Stimulated activated CD8-positive, alpha-beta memory T cell treated with anti-CD3 and anti-CD28 coated beads, Interleukin-4, amount 100 ng/mL, for 1 hour (primary cell): ENCODE data around the gene SPTBN2.
"Not testable (repeated sequence)": the region's sequence is repeated elsewhere in the genome, so short reads cannot be mapped to it uniquely, and the experiment has no call there.

ENCODE experiments used
- DNase-seq, 2 donors: peaks; one replicate each; pipeline ENCODE4 v3.0.0-alpha.2; 2020; ENCODE audit warnings: low read depth in 2 of 2, low spot score in 1 of 2

The SPTBN2 gene

DNA sequence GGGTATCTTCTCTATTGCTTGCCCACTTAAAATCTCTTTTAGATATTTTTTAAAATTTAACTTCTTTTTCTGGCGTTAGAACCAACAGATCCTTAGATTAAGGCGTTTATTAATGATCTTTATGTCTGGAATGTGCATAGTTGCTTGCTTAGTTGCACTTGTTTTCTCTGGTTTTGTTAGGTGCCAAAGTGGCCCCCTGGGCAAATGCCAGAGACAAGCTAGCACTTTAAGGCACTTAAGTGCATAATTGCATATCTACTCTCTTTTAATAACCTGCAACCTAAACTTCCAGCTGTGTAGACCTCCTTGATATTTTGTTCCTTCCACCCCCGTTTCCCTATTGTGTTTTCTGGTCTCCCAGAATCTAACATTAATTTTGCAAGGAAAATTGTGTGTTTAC, 87.2 kb downstream of the SPTBN2 start:
- DNase-seq: no peak

DNA sequence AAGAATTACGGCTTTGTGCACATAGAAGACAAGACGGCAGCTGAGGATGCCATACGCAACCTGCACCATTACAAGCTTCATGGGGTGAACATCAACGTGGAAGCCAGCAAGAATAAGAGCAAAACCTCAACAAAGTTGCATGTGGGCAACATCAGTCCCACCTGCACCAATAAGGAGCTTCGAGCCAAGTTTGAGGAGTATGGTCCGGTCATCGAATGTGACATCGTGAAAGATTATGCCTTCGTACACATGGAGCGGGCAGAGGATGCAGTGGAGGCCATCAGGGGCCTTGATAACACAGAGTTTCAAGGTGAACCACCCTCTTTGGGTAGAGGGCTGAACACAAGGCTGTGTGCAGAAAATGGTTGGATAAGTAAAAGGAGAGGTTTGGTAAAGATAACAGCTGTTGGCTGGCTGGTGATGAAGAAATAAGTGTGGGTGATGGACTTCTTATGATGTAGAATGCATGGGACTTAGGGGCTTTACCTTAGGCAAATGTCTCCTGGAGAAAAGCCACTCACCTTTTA, 89.1 kb downstream of the SPTBN2 start:
- not testable (repeated sequence) for DNase-seq

DNA sequence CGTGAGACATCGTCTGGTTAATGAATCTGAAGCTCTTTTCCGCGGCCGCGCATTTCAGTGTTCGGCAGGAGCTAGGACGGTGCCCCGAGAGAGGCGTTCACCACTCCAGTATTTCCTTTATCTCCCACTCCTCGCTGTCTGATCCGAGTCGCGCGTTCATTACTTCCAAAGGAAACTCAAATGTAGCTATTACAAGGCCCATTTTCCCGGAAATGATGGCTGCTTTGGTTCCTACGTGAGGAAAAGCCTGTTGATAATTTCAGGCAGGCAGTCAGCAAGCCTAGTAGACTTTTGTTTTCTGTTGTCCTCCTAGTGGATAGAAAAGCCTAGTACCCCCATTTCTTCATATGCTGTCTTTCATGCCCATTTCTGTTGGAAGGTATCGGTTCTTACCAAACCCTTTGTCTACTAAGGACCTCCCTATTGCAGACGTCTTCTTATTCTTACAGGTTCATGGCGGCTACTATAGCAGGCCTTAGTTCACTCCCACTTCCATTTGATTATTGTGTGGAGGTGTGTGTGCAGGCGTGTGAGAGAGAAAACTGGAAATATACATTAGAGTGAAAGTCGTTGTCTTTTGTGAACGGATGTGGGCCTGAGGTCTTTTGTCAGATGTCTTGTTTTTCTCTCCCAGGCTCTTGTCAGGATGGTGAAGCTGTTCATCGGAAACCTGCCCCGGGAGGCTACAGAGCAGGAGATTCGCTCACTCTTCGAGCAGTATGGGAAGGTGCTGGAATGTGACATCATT, 89.8 kb downstream of the SPTBN2 start:
- DNase-seq: no peak

DNA sequence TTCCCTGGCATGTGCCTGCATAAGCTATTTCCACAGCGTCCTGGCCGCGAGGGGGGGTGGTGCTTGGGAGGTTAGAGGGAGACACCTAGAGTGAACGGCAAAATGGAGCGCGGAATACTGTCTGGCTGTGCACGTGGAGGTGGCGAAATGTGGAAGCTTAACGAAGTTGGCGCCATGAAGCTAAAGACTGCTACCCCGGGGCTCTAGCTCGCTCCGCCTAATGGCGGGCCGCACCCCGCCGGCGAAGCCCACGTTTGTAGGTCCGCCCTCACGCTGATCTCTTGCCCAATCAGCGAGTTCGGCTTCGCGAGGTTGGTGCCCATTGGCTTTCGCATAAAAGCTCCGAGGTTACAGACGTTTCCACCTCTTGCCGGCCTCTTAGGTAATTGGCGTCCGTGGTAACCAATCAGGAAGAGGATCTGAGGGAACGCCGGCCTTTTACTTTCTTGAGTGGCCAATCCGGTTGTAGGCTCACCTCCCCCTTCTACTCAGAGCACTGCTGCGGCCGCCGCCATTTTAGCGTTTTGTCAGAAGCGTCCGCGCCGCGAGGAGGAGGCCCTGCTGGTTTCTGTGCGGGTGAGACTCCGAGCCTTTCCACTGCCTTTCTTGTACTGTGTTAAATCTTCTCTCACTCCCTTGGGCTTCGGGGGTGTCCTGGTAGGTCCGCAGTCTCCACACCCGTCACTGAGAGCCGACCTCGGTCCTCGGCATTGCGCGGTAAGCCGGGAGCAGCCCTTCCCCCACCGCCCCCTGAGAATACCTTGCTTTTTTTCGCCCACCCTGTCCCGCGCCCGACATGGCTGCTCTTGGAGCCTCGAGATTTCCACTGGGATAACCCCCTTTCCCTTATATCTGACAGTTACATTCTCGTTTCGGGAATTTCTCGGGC, 90.6 kb downstream of the SPTBN2 start, which contains the start of gene RBM4:
Gene RBM4, plus strand, starts transcription at position 527 of the 889 bp plus-strand sequence. CDS start 1,009 bp downstream, outside the sequence.
- DNase-seq: peak; percentile 87 to 93

DNA sequence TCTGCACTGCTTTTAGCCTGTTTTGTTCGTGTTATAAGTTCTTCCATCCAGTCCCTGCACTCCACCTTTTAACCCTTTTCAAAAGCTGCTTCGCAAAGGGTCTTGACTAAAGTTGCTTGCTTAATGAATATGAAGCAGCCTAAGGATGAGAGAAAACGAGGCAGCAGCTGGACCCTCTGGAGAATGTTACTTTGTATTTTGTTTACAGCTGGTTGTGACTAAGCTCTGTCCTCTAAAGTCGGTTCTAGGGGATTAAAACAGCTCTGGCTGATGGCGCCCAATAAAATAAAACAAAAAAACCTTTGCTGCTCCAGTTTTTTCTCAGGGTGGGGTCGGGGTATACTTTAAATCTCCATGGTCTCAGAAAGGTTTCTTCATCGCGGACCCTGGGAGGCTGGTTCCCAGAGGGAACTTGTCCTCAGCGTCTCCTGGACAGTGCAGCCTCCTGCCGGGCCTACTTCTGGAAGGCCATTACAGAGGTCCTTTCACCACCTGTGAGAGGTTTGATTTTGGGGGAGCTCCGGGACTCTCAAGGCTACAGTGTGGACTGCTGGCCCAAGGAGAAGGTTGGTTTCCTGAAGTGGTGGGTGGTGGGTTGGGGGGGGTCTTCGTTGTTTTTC, 91.3 kb downstream of the SPTBN2 start:
- DNase-seq: no peak

DNA sequence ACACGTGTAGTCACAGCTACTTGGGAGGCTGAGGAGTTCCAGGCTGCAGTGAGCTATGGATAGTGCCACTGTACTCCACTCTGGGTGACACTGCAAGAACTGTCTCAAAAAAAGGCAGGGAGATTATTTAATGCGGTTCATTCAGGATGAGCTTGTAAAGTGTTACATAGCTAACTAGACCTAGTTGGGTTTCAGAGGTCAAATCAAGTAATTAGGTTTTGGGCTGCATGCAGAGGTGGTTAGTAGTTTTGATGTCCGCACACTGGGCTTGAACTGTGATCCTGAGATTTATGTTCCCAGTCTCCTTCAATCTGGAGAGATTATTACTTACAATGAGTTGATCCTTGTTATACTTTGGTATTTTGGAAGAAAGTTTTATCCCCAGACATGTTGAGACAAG, 92.6 kb downstream of the SPTBN2 start:
- no peak for DNase-seq
